ENCODE results near the gene PLEK. TPM values are rescaled to one million over a fixed set of nuclear protein-coding genes. Genes with fewer than 3 reads are reported as not detected.

Gene PLEK
- polyA plus RNA-seq, 1 of the 3 experiments (the other 2 are of a cell fraction) = 0.02 TPM

DNA sequence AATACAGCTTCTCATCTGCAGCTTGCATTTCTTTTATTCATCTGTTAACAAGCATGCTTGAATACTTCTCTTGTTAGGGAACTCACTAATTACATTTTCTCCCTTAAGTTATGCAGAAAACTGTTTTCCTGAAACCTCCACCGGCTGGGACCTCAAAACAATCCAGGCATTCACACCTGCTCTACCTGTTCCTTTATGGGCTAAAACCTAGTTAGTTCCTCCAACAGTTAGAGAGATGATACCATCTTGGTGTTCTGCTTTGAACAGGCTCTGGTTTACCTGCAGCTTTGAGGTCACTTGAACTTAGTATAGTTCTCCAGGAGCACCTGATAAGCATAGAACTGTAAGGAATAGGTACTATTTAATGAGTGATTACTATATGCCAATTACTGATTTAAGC, 6.1 kb downstream of the PLEK start (continued):
- TF ChIP-seq, protein P1, sequence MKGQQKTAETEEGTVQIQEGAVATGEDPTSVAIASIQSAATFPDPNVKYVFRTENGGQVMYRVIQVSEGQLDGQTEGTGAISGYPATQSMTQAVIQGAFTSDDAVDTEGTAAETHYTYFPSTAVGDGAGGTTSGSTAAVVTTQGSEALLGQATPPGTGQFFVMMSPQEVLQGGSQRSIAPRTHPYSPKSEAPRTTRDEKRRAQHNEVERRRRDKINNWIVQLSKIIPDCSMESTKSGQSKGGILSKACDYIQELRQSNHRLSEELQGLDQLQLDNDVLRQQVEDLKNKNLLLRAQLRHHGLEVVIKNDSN (IDR thresholded peaks at IDR 0.05; ENCODE audit: borderline replicate concordance, low read depth) = no peak

DNA sequence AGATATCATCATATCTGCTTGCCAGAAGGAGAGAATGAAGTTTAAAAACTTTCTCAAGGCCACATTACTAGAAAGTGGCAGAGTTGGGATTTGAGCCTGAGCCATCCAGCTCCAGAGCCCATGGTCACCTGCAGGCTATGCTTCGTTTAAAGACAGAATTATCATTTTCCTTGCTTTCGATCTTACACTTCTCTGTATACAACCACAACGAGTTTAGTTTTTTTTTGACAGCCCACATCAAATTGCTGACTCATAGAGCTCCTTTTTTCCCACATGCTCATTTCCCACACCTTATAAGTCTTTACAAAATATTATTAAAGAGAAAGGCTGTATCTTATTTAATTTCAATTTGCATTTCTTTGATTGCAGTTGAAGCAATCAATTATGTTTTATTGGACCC, 6.5 kb downstream of the PLEK start:
- TF ChIP-seq NRF1 (IDR thresholded peaks at IDR 0.05; ENCODE audit: low read depth, low read length) = no peak
- no peak for TF ChIP-seq FOXJ3 (CRISPR knock-in tag; IDR thresholded peaks at IDR 0.05)
- TF ChIP-seq, protein P1 (IDR thresholded peaks at IDR 0.05; ENCODE audit: borderline replicate concordance, low read depth) = no peak
- no peak for TF ChIP-seq RFX5 (IDR thresholded peaks at IDR 0.05; ENCODE audit: low read length)
- TF ChIP-seq GABPA (IDR thresholded peaks at IDR 0.05; ENCODE audit: low read depth) = no peak
- TF ChIP-seq RCOR1 (IDR thresholded peaks at IDR 0.05; ENCODE audit: low read length) = no peak
- TF ChIP-seq MAX (IDR thresholded peaks at IDR 0.05; ENCODE audit: low read depth) = no peak
- TF ChIP-seq TEAD4 (IDR thresholded peaks at IDR 0.05; ENCODE audit: borderline replicate concordance, insufficient read depth) = no peak
- no peak for TF ChIP-seq POLR2AphosphoS5 (IDR thresholded peaks at IDR 0.05; ENCODE audit: low read depth, low read length)
- TF ChIP-seq, protein P2, sequence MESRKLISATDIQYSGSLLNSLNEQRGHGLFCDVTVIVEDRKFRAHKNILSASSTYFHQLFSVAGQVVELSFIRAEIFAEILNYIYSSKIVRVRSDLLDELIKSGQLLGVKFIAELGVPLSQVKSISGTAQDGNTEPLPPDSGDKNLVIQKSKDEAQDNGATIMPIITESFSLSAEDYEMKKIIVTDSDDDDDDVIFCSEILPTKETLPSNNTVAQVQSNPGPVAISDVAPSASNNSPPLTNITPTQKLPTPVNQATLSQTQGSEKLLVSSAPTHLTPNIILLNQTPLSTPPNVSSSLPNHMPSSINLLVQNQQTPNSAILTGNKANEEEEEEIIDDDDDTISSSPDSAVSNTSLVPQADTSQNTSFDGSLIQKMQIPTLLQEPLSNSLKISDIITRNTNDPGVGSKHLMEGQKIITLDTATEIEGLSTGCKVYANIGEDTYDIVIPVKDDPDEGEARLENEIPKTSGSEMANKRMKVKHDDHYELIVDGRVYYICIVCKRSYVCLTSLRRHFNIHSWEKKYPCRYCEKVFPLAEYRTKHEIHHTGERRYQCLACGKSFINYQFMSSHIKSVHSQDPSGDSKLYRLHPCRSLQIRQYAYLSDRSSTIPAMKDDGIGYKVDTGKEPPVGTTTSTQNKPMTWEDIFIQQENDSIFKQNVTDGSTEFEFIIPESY (IDR thresholded peaks at IDR 0.05; ENCODE audit: borderline replicate concordance, low read depth) = no peak
- no peak for TF ChIP-seq MXI1 (IDR thresholded peaks at IDR 0.05; ENCODE audit: low read depth, low read length)
- no peak for TF ChIP-seq FOXM1 (IDR thresholded peaks at IDR 0.05; ENCODE audit: low read depth)
- TF ChIP-seq ELF1 (IDR thresholded peaks at IDR 0.05) = no peak
- no peak for TF ChIP-seq RAD21 (IDR thresholded peaks at IDR 0.05; ENCODE audit: low read length)
- TF ChIP-seq EP300 (IDR thresholded peaks at IDR 0.05; ENCODE audit: borderline replicate concordance in 1 of 2, low read depth in 1 of 2, low read length in 1 of 2) = no peak
- TF ChIP-seq CHD2 (IDR thresholded peaks at IDR 0.05; ENCODE audit: low read length, partially characterized antibody) = no peak
- TF ChIP-seq CTCF (IDR thresholded peaks at IDR 0.05) = no peak
- TF ChIP-seq, protein P3, sequence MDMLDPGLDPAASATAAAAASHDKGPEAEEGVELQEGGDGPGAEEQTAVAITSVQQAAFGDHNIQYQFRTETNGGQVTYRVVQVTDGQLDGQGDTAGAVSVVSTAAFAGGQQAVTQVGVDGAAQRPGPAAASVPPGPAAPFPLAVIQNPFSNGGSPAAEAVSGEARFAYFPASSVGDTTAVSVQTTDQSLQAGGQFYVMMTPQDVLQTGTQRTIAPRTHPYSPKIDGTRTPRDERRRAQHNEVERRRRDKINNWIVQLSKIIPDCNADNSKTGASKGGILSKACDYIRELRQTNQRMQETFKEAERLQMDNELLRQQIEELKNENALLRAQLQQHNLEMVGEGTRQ (IDR thresholded peaks at IDR 0.05; ENCODE audit: borderline replicate concordance, low read depth, low read length) = no peak
- no peak for TF ChIP-seq YY1 (IDR thresholded peaks at IDR 0.05; ENCODE audit: low read depth)
- H3K4me2 ChIP-seq = no peak overlapping the region
- no peak overlapping the region for H3K27ac ChIP-seq (ENCODE audit: low read depth in 2 of 2, low read length in 1 of 2)
- no peak for DNase-seq
- WGBS (ENCODE audit: low lambda C conversion rate) = 49% methylated on average over 3 of the region's 3 CpGs
- H3K4me3 ChIP-seq (ENCODE audit: low read depth in 2 of 2, low read length in 1 of 2) = no peak overlapping the region
- POLR2A ChIA-PET = interaction anchor here (0.7 kb wide), 1 partner anchor 70 kb away, joined by 3 read pairs; no protein-coding TSS in a partner anchor
- no peaks in the 10 kb centered on the region for H3K36me3 ChIP-seq (replicated peaks in 1 of 2; ENCODE audit: control insufficient read depth in 1 of 2, insufficient read depth in 2 of 2, low read length in 1 of 2)
- H4K20me1 ChIP-seq (ENCODE audit: insufficient read depth) = no peaks in the 10 kb centered on the region
- no peaks in the 10 kb centered on the region for H3K4me1 ChIP-seq (ENCODE audit: control insufficient read depth in 1 of 2, insufficient read depth in 2 of 2, low read depth in 1 of 2, low read length in 1 of 2)
- no peaks in the 10 kb centered on the region for H3K9me3 ChIP-seq
- no peaks in the 10 kb centered on the region for H3F3A ChIP-seq (replicated peaks; ENCODE audit: insufficient read depth)
- no peak overlapping the region for H3K9ac ChIP-seq
- no peak overlapping the region for H2AFZ ChIP-seq (ENCODE audit: low read depth)
- H3K9me2 ChIP-seq = no peaks in the 10 kb centered on the region
- no peaks in the 10 kb centered on the region for H3K79me2 ChIP-seq (ENCODE audit: insufficient read depth)
- CTCF ChIA-PET = interaction anchor here (0.9 to 1.6 kb wide), 2 partner anchors 14 to 68 kb away, joined by 3 to 5 read pairs; no protein-coding TSS in a partner anchor
- no peaks in the 10 kb centered on the region for H3K27me3 ChIP-seq (ENCODE audit: insufficient read depth)

Data from SK-N-SH (cell line).